ENCODE data around the gene FOXK2.
A peak's percentile ranks its signal among the peaks of the same experiment; 100 is the strongest.
"Not testable (repeated sequence)": the region's sequence is repeated elsewhere in the genome, so short reads cannot be mapped to it uniquely, and the experiment has no call there.

FOXK2 gene

GRCh38 chr17:82547981-82548380, 28.4 kb downstream of the FOXK2 start:
- no peak overlapping the region for H3K4me3 ChIP-seq (ENCODE audit: insufficient read depth, low read depth, low read length, poor library complexity, severe bottlenecking)
- no peaks in the 10 kb centered on the region for H3K4me1 ChIP-seq (ENCODE audit: control insufficient read depth, insufficient read depth, low read length, poor library complexity, severe bottlenecking)
- no peaks in the 10 kb centered on the region for H3K27me3 ChIP-seq (replicated peaks; ENCODE audit: control insufficient read depth, insufficient read depth, low read length, poor library complexity, severe bottlenecking)
- no peaks in the 10 kb centered on the region for H3K9me3 ChIP-seq (ENCODE audit: control insufficient read depth, low read length)
- no peak for DNase-seq
- no peaks in the 10 kb centered on the region for H3K36me3 ChIP-seq (ENCODE audit: control insufficient read depth, insufficient read depth, low read length)
- no peak overlapping the region for H3K27ac ChIP-seq (ENCODE audit: insufficient read depth, low read length, poor library complexity, severe bottlenecking)

GRCh38 chr17:82548681-82549303, 29.3 kb downstream of the FOXK2 start:
- Histone ChIP-seq H3K4me1 (ENCODE audit: control insufficient read depth, insufficient read depth, low read length, poor library complexity, severe bottlenecking) (no peaks in the 10 kb centered on the region), H3K36me3 (ENCODE audit: control insufficient read depth, insufficient read depth, low read length) (no peaks in the 10 kb centered on the region), H3K27ac (ENCODE audit: insufficient read depth, low read length, poor library complexity, severe bottlenecking) (no peak overlapping the region), H3K27me3 (replicated peaks; ENCODE audit: control insufficient read depth, insufficient read depth, low read length, poor library complexity, severe bottlenecking) (no peaks in the 10 kb centered on the region), H3K9me3 (ENCODE audit: control insufficient read depth, low read length) (no peaks in the 10 kb centered on the region), H3K4me3 (ENCODE audit: insufficient read depth, low read depth, low read length, poor library complexity, severe bottlenecking) (no peak overlapping the region)
- DNase-seq: no peak

- peak; percentile 56 to 64 (median 62) for DNase-seq
- no peaks in the 10 kb centered on the region for H3K36me3 ChIP-seq (ENCODE audit: control insufficient read depth, insufficient read depth, low read length)
- no peaks in the 10 kb centered on the region for H3K9me3 ChIP-seq (ENCODE audit: control insufficient read depth, low read length)
- H3K4me3 ChIP-seq (ENCODE audit: insufficient read depth, low read depth, low read length, poor library complexity, severe bottlenecking): no peak overlapping the region
- no peaks in the 10 kb centered on the region for H3K4me1 ChIP-seq (ENCODE audit: control insufficient read depth, insufficient read depth, low read length, poor library complexity, severe bottlenecking)
- no peak overlapping the region for H3K27ac ChIP-seq (ENCODE audit: insufficient read depth, low read length, poor library complexity, severe bottlenecking)
- no peaks in the 10 kb centered on the region for H3K27me3 ChIP-seq (replicated peaks; ENCODE audit: control insufficient read depth, insufficient read depth, low read length, poor library complexity, severe bottlenecking)
Measured at GRCh38 chr17:82551779-82552457, 32.4 kb downstream of the FOXK2 start.

GRCh38 chr17:82552580-82552979, 33.0 kb downstream of the FOXK2 start:
- Histone ChIP-seq H3K36me3 (ENCODE audit: control insufficient read depth, insufficient read depth, low read length) (no peaks in the 10 kb centered on the region), H3K27ac (ENCODE audit: insufficient read depth, low read length, poor library complexity, severe bottlenecking) (no peak overlapping the region), H3K9me3 (ENCODE audit: control insufficient read depth, low read length) (no peaks in the 10 kb centered on the region), H3K27me3 (replicated peaks; ENCODE audit: control insufficient read depth, insufficient read depth, low read length, poor library complexity, severe bottlenecking) (no peaks in the 10 kb centered on the region), H3K4me3 (ENCODE audit: insufficient read depth, low read depth, low read length, poor library complexity, severe bottlenecking) (no peak overlapping the region), H3K4me1 (ENCODE audit: control insufficient read depth, insufficient read depth, low read length, poor library complexity, severe bottlenecking) (no peaks in the 10 kb centered on the region)
- no peak for DNase-seq

GRCh38 chr17:82553210-82553930, 33.8 kb downstream of the FOXK2 start:
- no peaks in the 10 kb centered on the region for H3K27me3 ChIP-seq (replicated peaks; ENCODE audit: control insufficient read depth, insufficient read depth, low read length, poor library complexity, severe bottlenecking)
- no peak overlapping the region for H3K27ac ChIP-seq (ENCODE audit: insufficient read depth, low read length, poor library complexity, severe bottlenecking)
- H3K9me3 ChIP-seq (ENCODE audit: control insufficient read depth, low read length): no peaks in the 10 kb centered on the region
- no peak overlapping the region for H3K4me3 ChIP-seq (ENCODE audit: insufficient read depth, low read depth, low read length, poor library complexity, severe bottlenecking)
- DNase-seq: no peak
- H3K4me1 ChIP-seq (ENCODE audit: control insufficient read depth, insufficient read depth, low read length, poor library complexity, severe bottlenecking): no peaks in the 10 kb centered on the region
- no peaks in the 10 kb centered on the region for H3K36me3 ChIP-seq (ENCODE audit: control insufficient read depth, insufficient read depth, low read length)

- not testable (repeated sequence) for H3K27ac ChIP-seq (ENCODE audit: insufficient read depth, low read length, poor library complexity, severe bottlenecking); DNase-seq; H3K27me3 ChIP-seq (replicated peaks; ENCODE audit: control insufficient read depth, insufficient read depth, low read length, poor library complexity, severe bottlenecking); H3K4me1 ChIP-seq (ENCODE audit: control insufficient read depth, insufficient read depth, low read length, poor library complexity, severe bottlenecking); H3K9me3 ChIP-seq (ENCODE audit: control insufficient read depth, low read length); H3K4me3 ChIP-seq (ENCODE audit: insufficient read depth, low read depth, low read length, poor library complexity, severe bottlenecking); H3K36me3 ChIP-seq (ENCODE audit: control insufficient read depth, insufficient read depth, low read length)
Measured at GRCh38 chr17:82557510-82557909, 38.0 kb downstream of the FOXK2 start.

GRCh38 chr17:82559566-82560251, 40.2 kb downstream of the FOXK2 start:
- Histone ChIP-seq H3K27ac (ENCODE audit: insufficient read depth, low read length, poor library complexity, severe bottlenecking) (no peak overlapping the region), H3K4me1 (ENCODE audit: control insufficient read depth, insufficient read depth, low read length, poor library complexity, severe bottlenecking) (peaks cover 3% of the 10 kb centered on the region), H3K36me3 (ENCODE audit: control insufficient read depth, insufficient read depth, low read length) (no peaks in the 10 kb centered on the region), H3K9me3 (ENCODE audit: control insufficient read depth, low read length) (no peaks in the 10 kb centered on the region), H3K27me3 (replicated peaks; ENCODE audit: control insufficient read depth, insufficient read depth, low read length, poor library complexity, severe bottlenecking) (no peaks in the 10 kb centered on the region), H3K4me3 (ENCODE audit: insufficient read depth, low read depth, low read length, poor library complexity, severe bottlenecking) (no peak overlapping the region)
- no peak for DNase-seq

- Histone ChIP-seq H3K4me3 (ENCODE audit: insufficient read depth, low read depth, low read length, poor library complexity, severe bottlenecking) (no peak overlapping the region), H3K27me3 (replicated peaks; ENCODE audit: control insufficient read depth, insufficient read depth, low read length, poor library complexity, severe bottlenecking) (no peaks in the 10 kb centered on the region), H3K4me1 (ENCODE audit: control insufficient read depth, insufficient read depth, low read length, poor library complexity, severe bottlenecking) (peaks cover 3% of the 10 kb centered on the region), H3K27ac (ENCODE audit: insufficient read depth, low read length, poor library complexity, severe bottlenecking) (no peak overlapping the region), H3K36me3 (ENCODE audit: control insufficient read depth, insufficient read depth, low read length) (no peaks in the 10 kb centered on the region), H3K9me3 (ENCODE audit: control insufficient read depth, low read length) (no peaks in the 10 kb centered on the region)
- DNase-seq: no peak
Measured at GRCh38 chr17:82560252-82560642, 40.7 kb downstream of the FOXK2 start.

GRCh38 chr17:82560802-82561428, 41.4 kb downstream of the FOXK2 start:
- DNase-seq: no peak
- no peak overlapping the region for H3K27ac ChIP-seq (ENCODE audit: insufficient read depth, low read length, poor library complexity, severe bottlenecking)
- H3K36me3 ChIP-seq (ENCODE audit: control insufficient read depth, insufficient read depth, low read length): no peaks in the 10 kb centered on the region
- H3K4me1 ChIP-seq (ENCODE audit: control insufficient read depth, insufficient read depth, low read length, poor library complexity, severe bottlenecking): peaks cover 3% of the 10 kb centered on the region
- H3K27me3 ChIP-seq (replicated peaks; ENCODE audit: control insufficient read depth, insufficient read depth, low read length, poor library complexity, severe bottlenecking): no peaks in the 10 kb centered on the region
- no peaks in the 10 kb centered on the region for H3K9me3 ChIP-seq (ENCODE audit: control insufficient read depth, low read length)
- no peak overlapping the region for H3K4me3 ChIP-seq (ENCODE audit: insufficient read depth, low read depth, low read length, poor library complexity, severe bottlenecking)
